ENCODE measurements around the gene TRPM4. TPM values are rescaled to one million over a fixed set of nuclear protein-coding genes. Genes with fewer than 3 reads are reported as not detected.

Gene TRPM4
- total and polyA plus RNA-seq, 10 donors, result 3.3 to 28.7 (median 11.9) TPM

- Histone ChIP-seq H3K9me3 (no peaks in the 10 kb centered on the region), H3K36me3 (no peaks in the 10 kb centered on the region), H3K4me3 (no peak overlapping the region), H3K27ac (no peak overlapping the region), H3K27me3 (replicated peaks in 1 of 7) (no peaks in the 10 kb centered on the region), H3K4me1 (no peaks in the 10 kb centered on the region)
- no peak for DNase-seq
- no peak for TF ChIP-seq POLR2AphosphoS5 (IDR thresholded peaks at IDR 0.05)
- TF ChIP-seq CTCF (IDR thresholded peaks at IDR 0.05 in 8 of 11, conservative IDR thresholded peaks at IDR 0.05 in 3 of 11), result no peak
- WGBS, 5 donors, result 79 to 93% (median 86%) methylated on average over 7 of the region's 7 CpGs
- intact Hi-C loops (cut with DNase I; ENCODE audit: low total_unique reads), result no loop called here
Measured at GRCh38 chr19:49241769-49242168, 84.2 kb downstream of the TRPM4 start.

DNA sequence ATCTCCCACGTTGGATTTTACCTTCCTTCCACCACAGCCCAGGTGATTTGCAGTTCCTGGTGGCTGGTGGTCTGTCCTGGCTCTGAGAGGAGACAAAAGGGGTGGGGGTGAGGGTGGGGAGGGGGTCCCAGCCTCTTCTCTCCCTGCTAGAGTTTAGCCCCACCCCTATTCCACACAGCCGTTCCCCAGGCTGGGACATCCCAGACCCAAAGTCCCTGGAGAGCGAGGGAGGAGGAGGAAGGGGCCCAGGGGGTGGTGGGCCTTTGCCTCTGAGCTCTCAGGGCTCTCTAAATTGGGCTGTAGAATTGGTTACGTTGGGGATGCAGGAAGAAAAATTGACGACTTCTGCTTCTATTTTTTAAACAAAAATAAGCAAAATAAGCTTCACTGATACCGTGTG lies 85.5 kb downstream of the TRPM4 start:
- Histone ChIP-seq H3K36me3 (no peaks in the 10 kb centered on the region), H3K4me1 (no peaks in the 10 kb centered on the region), H3K9me3 (no peaks in the 10 kb centered on the region), H3K4me3 (no peak overlapping the region), H3K27ac (no peak overlapping the region), H3K27me3 (replicated peaks in 1 of 7) (no peaks in the 10 kb centered on the region)
- 39 to 60% (median 53%) methylated on average over 6 of the region's 6 CpGs for WGBS, 5 donors
- no peak for TF ChIP-seq POLR2A (IDR thresholded peaks at IDR 0.05)
- no peak for TF ChIP-seq CTCF (IDR thresholded peaks at IDR 0.05 in 8 of 11, conservative IDR thresholded peaks at IDR 0.05 in 3 of 11)
- TF ChIP-seq POLR2AphosphoS5 (IDR thresholded peaks at IDR 0.05), result no peak
- intact Hi-C loops (cut with DNase I; ENCODE audit: low total_unique reads), result no loop called here
- no peak for DNase-seq

DNA sequence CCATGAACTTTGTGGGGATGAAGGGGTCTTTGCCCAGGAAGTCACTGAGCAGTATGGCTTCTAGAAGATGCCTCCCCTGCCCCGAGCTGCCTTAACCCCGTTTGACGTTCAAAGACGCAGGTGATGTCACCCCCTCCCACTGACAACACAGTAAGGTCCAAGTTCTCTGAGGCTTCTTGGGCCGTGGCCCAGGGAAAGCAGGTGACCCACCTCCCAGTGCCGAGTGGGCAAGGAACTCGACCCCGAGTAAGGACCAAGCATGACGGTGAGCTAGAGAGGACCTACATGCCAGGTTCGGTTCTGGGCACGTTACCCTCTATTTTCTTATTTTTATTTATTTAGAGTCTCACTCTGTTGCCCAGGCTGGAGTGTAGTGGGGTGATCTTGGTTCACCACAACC lies 86.1 kb downstream of the TRPM4 start:
- intact Hi-C loops (cut with DNase I; ENCODE audit: low total_unique reads), result no loop called here
- no peak for DNase-seq
- H3K27ac ChIP-seq, result no peak overlapping the region
- 87 to 93% (median 88%) methylated on average over 11 of the region's 11 CpGs for WGBS, 5 donors
- H3K36me3 ChIP-seq, result no peaks in the 10 kb centered on the region
- TF ChIP-seq POLR2AphosphoS5 (IDR thresholded peaks at IDR 0.05) (no peak), POLR2A (IDR thresholded peaks at IDR 0.05) (no peak), CTCF (IDR thresholded peaks at IDR 0.05 in 8 of 11, conservative IDR thresholded peaks at IDR 0.05 in 3 of 11) (no peak)
- H3K9me3 ChIP-seq, result no peaks in the 10 kb centered on the region
- no peaks in the 10 kb centered on the region for H3K4me1 ChIP-seq
- H3K27me3 ChIP-seq (replicated peaks in 1 of 7), result peaks cover 0 to 5% (median 0%) of the 10 kb centered on the region in 7 donors
- no peak overlapping the region for H3K4me3 ChIP-seq

DNA sequence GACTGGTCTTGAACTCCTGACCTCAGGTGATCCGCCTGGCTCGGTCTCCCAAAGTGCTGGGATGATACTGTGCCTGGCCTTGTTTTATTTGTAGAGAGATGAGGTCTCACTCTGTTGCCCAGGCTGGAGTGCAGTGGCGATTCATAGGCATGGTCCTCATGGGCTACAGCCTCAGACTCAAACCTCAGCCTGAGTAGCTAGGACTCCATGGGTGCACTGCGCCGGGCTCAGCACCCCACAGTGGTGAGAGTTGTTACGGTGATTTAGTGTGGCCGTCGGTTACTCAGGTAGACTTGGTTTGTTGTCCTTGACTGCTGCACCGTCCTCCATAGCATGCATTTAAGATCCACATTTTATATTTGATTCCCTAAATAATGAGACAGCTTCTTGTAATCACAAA lies 86.7 kb downstream of the TRPM4 start:
- DNase-seq, result no peak
- TF ChIP-seq POLR2AphosphoS5 (IDR thresholded peaks at IDR 0.05), result no peak
- Histone ChIP-seq H3K27ac (no peak overlapping the region), H3K9me3 (no peaks in the 10 kb centered on the region), H3K4me3 (no peak overlapping the region), H3K27me3 (replicated peaks in 1 of 7) (peaks cover 0 to 9% (median 0%) of the 10 kb centered on the region in 7 donors), H3K36me3 (no peaks in the 10 kb centered on the region), H3K4me1 (no peaks in the 10 kb centered on the region)
- WGBS, 5 donors, result 90 to 96% (median 92%) methylated on average over 9 of the region's 9 CpGs
- intact Hi-C loops (cut with DNase I; ENCODE audit: low total_unique reads), result no loop called here

DNA sequence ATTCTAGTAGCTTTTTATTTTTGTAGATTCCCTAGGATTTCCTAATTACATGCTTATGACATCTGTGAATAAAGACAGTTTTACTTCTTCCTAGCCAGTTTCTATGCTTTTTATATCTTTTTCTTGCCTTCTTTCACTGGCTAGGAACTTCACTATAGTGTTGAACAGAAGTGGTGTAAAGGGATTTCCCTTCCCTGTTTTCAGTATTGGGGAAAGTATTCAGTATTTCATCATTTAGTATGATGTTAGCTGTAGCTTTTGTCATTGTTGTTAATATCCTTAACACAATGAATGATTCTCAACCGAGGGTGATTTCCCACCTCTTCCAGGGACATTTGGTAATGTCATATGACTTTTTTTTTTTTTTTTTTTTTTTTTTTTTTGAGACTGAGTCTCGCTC lies 90.1 kb downstream of the TRPM4 start:
- Histone ChIP-seq H3K27me3 (replicated peaks in 1 of 7) (peaks cover 0 to 27% (median 0%) of the 10 kb centered on the region in 7 donors), H3K36me3 (no peaks in the 10 kb centered on the region), H3K4me3 (no peak overlapping the region), H3K9me3 (peaks cover 0 to 4% (median 0%) of the 10 kb centered on the region in 8 donors), H3K27ac (no peak overlapping the region), H3K4me1 (no peaks in the 10 kb centered on the region)
- 42 to 75% (median 64%) methylated on average over 1 to 2 of the region's 2 CpGs for WGBS, 5 donors
- TF ChIP-seq POLR2A (IDR thresholded peaks at IDR 0.05) (no peak), POLR2AphosphoS5 (IDR thresholded peaks at IDR 0.05) (no peak), CTCF (IDR thresholded peaks at IDR 0.05 in 8 of 11, conservative IDR thresholded peaks at IDR 0.05 in 3 of 11) (no peak)
- no peak for DNase-seq
- intact Hi-C loops (cut with DNase I; ENCODE audit: low total_unique reads), result no loop called here
